Osteocyte (in vitro differentiated cells): ENCODE measurements around the gene FLYWCH1. TPM values are rescaled to one million over a fixed set of nuclear protein-coding genes. Genes with fewer than 3 reads are reported as not detected.

ENCODE experiments used
- DNase-seq: peaks from one replicate; pipeline ENCODE4 v3.0.0; 2021; ENCODE audit warnings: mixed read lengths; ENCODE audit not compliant: unreplicated experiment; ENCODE audit errors: extremely low spot score
- H3K27ac Mint-ChIP-seq: one replicate; pipeline ENCODE4 v1.8.0; 2021; ENCODE audit warnings: mild to moderate bottlenecking, mixed read lengths; ENCODE audit not compliant: unreplicated experiment
- H3K27me3 Mint-ChIP-seq: one replicate; pipeline ENCODE4 v1.8.0; 2021; ENCODE audit warnings: mixed read lengths; ENCODE audit not compliant: unreplicated experiment
- H3K36me3 Mint-ChIP-seq: one replicate; pipeline ENCODE4 v1.8.0; 2021; ENCODE audit warnings: mixed read lengths; ENCODE audit not compliant: unreplicated experiment
- H3K4me1 Mint-ChIP-seq: one replicate; pipeline ENCODE4 v1.8.0; 2021; ENCODE audit warnings: mixed read lengths; ENCODE audit not compliant: unreplicated experiment
- H3K4me3 Mint-ChIP-seq: one replicate; pipeline ENCODE4 v1.8.0; 2021; ENCODE audit warnings: mild to moderate bottlenecking, moderate library complexity, mixed read lengths; ENCODE audit not compliant: unreplicated experiment
- H3K9me3 Mint-ChIP-seq: one replicate; pipeline ENCODE4 v1.8.0; 2021; ENCODE audit warnings: mixed read lengths; ENCODE audit not compliant: unreplicated experiment
- total RNA-seq: library from RNA; stranded (reverse); gene quantifications from 2 replicates; pipeline ENCODE4 v1.2.1, GENCODE V29; 2021
- TF ChIP-seq, protein P1 (sequence below): fragments of 200-600 bp; sonication (generic); IDR thresholded peaks from 2 replicates; pipeline ENCODE4 v1.5.0; 2021; ENCODE audit warnings: antibody characterized with exemption, mild to moderate bottlenecking, moderate library complexity

The FLYWCH1 gene
- total RNA-seq, 1 donor from 2014 or later: 46.4 TPM

DNA sequence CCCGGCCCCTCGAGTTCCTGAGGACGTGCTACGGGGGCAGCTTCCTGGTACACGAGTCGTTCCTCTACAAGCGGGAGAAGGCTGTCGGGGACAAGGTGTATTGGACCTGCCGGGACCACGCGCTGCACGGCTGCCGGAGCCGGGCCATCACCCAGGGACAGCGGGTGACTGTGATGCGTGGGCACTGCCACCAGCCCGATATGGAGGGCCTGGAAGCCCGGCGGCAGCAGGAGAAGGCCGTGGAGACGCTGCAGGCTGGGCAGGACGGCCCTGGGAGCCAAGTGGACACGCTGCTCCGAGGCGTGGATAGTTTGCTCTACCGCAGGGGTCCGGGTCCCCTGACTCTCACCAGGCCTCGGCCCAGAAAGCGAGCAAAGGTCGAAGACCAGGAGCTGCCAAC is 21.4 kb downstream of the FLYWCH1 start:
- H3K4me3 Mint-ChIP-seq: no peak overlapping the region
- H3K9me3 Mint-ChIP-seq: no peaks in the 10 kb centered on the region
- DNase-seq: no peak
- peaks cover 17% of the 10 kb centered on the region for H3K36me3 Mint-ChIP-seq
- no peak overlapping the region for H3K27ac Mint-ChIP-seq
- TF ChIP-seq, protein P1, sequence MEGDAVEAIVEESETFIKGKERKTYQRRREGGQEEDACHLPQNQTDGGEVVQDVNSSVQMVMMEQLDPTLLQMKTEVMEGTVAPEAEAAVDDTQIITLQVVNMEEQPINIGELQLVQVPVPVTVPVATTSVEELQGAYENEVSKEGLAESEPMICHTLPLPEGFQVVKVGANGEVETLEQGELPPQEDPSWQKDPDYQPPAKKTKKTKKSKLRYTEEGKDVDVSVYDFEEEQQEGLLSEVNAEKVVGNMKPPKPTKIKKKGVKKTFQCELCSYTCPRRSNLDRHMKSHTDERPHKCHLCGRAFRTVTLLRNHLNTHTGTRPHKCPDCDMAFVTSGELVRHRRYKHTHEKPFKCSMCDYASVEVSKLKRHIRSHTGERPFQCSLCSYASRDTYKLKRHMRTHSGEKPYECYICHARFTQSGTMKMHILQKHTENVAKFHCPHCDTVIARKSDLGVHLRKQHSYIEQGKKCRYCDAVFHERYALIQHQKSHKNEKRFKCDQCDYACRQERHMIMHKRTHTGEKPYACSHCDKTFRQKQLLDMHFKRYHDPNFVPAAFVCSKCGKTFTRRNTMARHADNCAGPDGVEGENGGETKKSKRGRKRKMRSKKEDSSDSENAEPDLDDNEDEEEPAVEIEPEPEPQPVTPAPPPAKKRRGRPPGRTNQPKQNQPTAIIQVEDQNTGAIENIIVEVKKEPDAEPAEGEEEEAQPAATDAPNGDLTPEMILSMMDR: no peak
- no peaks in the 10 kb centered on the region for H3K4me1 Mint-ChIP-seq
- H3K27me3 Mint-ChIP-seq: no peaks in the 10 kb centered on the region

DNA sequence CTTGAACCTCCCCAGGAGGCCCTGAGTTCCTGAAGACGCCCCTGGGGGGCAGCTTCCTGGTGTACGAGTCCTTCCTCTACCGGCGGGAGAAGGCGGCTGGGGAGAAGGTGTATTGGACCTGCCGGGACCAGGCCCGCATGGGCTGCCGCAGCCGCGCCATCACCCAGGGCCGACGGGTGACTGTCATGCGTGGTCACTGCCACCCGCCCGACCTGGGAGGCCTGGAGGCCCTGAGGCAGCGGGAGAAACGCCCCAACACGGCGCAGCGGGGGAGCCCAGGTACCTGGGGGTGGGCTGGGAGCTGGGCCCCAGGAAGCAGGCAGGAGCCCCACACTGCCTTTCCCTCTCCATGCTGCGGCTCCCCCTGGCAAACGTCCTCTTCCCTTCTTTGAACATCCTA is 22.0 kb downstream of the FLYWCH1 start:
- Mint-ChIP-seq H3K4me1 (no peaks in the 10 kb centered on the region), H3K9me3 (no peaks in the 10 kb centered on the region), H3K27ac (no peak overlapping the region), H3K36me3 (peaks cover 17% of the 10 kb centered on the region), H3K4me3 (no peak overlapping the region), H3K27me3 (no peaks in the 10 kb centered on the region)
- no peak for DNase-seq
- TF ChIP-seq, protein P1: no peak

DNA sequence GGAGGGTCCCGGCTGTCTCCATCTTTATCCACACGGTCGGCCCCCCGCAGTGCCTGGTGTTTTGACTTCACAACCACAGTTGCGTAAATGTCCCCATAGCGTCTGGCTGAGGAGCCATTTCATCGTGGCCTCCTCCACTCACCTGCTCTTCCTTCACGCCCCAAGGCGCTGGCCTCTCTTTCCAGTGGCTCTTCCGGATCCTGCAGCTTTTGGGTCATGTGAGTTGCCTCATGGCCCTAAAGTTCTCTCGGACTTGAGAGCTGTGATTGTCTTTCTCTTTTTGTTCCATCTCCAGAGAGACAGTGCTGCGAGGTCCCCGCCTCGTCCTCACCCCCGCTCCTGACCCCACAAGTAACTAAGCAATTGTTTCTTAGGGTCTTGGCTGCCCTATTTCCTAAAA is 22.7 kb downstream of the FLYWCH1 start:
- Mint-ChIP-seq H3K4me1 (no peaks in the 10 kb centered on the region), H3K27me3 (no peaks in the 10 kb centered on the region), H3K36me3 (peaks cover 23% of the 10 kb centered on the region), H3K4me3 (no peak overlapping the region), H3K9me3 (no peaks in the 10 kb centered on the region), H3K27ac (no peak overlapping the region)
- DNase-seq: no peak
- TF ChIP-seq, protein P1: no peak

DNA sequence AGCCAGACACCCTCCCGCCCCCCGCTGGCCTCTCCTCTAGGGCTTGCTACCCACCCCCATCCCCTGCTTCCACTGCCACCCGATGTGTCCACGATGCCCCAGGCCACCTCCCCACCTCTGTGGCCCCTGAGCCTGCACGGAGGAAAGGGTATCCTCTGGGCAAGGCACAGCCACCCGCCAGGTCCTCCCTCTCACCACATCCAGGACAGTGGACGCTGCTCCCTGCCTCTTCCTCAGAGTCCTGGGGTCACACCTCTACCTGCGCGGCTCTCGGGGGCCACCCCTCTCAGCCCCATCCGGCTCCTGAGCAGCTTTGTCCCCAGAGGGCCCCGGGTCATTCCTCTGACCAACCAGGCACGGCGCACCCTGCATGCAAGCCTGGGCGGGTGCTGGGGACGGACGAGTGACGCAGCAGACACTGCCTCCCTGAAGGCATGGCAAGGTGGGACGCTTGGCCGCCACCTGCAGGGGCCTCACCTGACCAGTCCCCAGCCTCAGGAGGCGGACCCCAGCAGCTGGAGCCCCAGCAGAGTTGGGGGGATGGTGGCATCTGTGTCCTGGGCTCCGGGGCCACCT is 24.8 kb downstream of the FLYWCH1 start:
- DNase-seq: no peak
- Mint-ChIP-seq H3K27ac (no peak overlapping the region), H3K27me3 (no peaks in the 10 kb centered on the region), H3K4me1 (no peaks in the 10 kb centered on the region), H3K4me3 (no peak overlapping the region), H3K36me3 (peaks cover 35% of the 10 kb centered on the region), H3K9me3 (no peaks in the 10 kb centered on the region)
- TF ChIP-seq, protein P1: no peak

DNA sequence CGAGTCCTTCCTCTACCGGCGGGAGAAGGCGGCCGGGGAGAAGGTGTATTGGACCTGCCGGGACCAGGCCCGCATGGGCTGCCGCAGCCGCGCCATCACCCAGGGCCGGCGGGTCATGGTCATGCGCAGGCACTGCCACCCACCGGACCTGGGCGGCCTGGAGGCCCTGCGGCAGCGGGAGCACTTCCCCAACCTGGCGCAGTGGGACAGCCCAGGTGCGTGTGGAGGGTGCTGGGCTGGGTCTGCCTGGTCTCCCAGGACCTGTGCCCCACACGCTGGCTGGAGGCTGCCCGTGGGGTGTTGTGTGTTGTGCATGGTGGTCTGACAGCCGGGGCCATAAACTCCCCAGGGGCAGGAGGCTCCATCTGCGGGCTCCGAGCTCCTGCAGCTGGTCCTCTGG is 25.4 kb downstream of the FLYWCH1 start:
- Mint-ChIP-seq H3K9me3 (no peaks in the 10 kb centered on the region), H3K4me3 (no peak overlapping the region), H3K36me3 (peaks cover 38% of the 10 kb centered on the region), H3K4me1 (no peaks in the 10 kb centered on the region), H3K27ac (no peak overlapping the region), H3K27me3 (no peaks in the 10 kb centered on the region)
- TF ChIP-seq, protein P1: no peak
- no peak for DNase-seq
